GM19099 (cell line): ENCODE results near the gene SLAMF9.

ENCODE experiments used
- POLR2A ChIP-seq: IDR thresholded peaks from 3 replicates; pipeline ENCODE4 v1.6.1; 2011; ENCODE audit warnings: low read depth; ENCODE audit not compliant: insufficient read length; ENCODE audit errors: extremely low read depth

SLAMF9 gene

GRCh38 chr1:159953536-159954515 is at the start of gene SLAMF9:
TSS of gene SLAMF9 (minus strand) at chr1:159954237. CDS start at chr1:159954137, 100 bp downstream.
- no peak for TF ChIP-seq POLR2A

GRCh38 chr1:160001440-160001839 is 47.4 kb upstream of the SLAMF9 start:
- TF ChIP-seq POLR2A, result no peak

GRCh38 chr1:159999204-159999603 is 45.2 kb upstream of the SLAMF9 start:
- TF ChIP-seq POLR2A, result no peak

- no peak for TF ChIP-seq POLR2A
These were observed 42.6 kb upstream of the SLAMF9 start for GRCh38 chr1:159996653-159997052.

GRCh38 chr1:159994896-159995295 is 40.9 kb upstream of the SLAMF9 start:
- TF ChIP-seq POLR2A, result no peak

- TF ChIP-seq POLR2A, result no peak
These were observed 39.9 kb upstream of the SLAMF9 start for GRCh38 chr1:159993911-159994310.

- TF ChIP-seq POLR2A, result no peak
These were observed 38.1 kb upstream of the SLAMF9 start for GRCh38 chr1:159992161-159992560.

GRCh38 chr1:159991513-159991912 is 37.5 kb upstream of the SLAMF9 start:
- no peak for TF ChIP-seq POLR2A

GRCh38 chr1:159990005-159990404 is 36.0 kb upstream of the SLAMF9 start:
- TF ChIP-seq POLR2A, result no peak

GRCh38 chr1:159989581-159989980 is 35.5 kb upstream of the SLAMF9 start:
- no peak for TF ChIP-seq POLR2A

GRCh38 chr1:159988006-159988405 is 34.0 kb upstream of the SLAMF9 start:
- TF ChIP-seq POLR2A, result no peak

- no peak for TF ChIP-seq POLR2A
These were observed 33.1 kb upstream of the SLAMF9 start for GRCh38 chr1:159987186-159987585.

- no peak for TF ChIP-seq POLR2A
These were observed 32.5 kb upstream of the SLAMF9 start for GRCh38 chr1:159986531-159986930.

- TF ChIP-seq POLR2A, result no peak
These were observed 32.1 kb upstream of the SLAMF9 start for GRCh38 chr1:159986093-159986492.

GRCh38 chr1:159985473-159985872 is 31.4 kb upstream of the SLAMF9 start:
- no peak for TF ChIP-seq POLR2A

GRCh38 chr1:159983681-159984080 is 29.6 kb upstream of the SLAMF9 start:
- TF ChIP-seq POLR2A, result no peak
